ENCODE data around the gene DYNLT2B.
"Not testable (repeated sequence)": the region's sequence is repeated elsewhere in the genome, so short reads cannot be mapped to it uniquely, and the experiment has no call there.

DYNLT2B gene

GRCh38 chr3:196317687-196318467 is at the start of gene DYNLT2B:
DYNLT2B (minus strand) TSS chr3:196318240; CDS start chr3:196318152, 88 bp downstream.
- peak; percentile 70 for DNase-seq

- DNase-seq: no peak
Observed at GRCh38 chr3:196365736-196366135, 47.7 kb upstream of the DYNLT2B start.

GRCh38 chr3:196360586-196360985 is 42.5 kb upstream of the DYNLT2B start:
- DNase-seq: no peak

GRCh38 chr3:196358540-196358939 is 40.5 kb upstream of the DYNLT2B start:
- not testable (repeated sequence) for DNase-seq

GRCh38 chr3:196357905-196358304 is 39.9 kb upstream of the DYNLT2B start:
- DNase-seq: no peak

- no peak for DNase-seq
Observed at GRCh38 chr3:196356556-196356955, 38.5 kb upstream of the DYNLT2B start.

GRCh38 chr3:196355668-196356067 is 37.6 kb upstream of the DYNLT2B start:
- no peak for DNase-seq

GRCh38 chr3:196354132-196354531 is 36.1 kb upstream of the DYNLT2B start:
- no peak for DNase-seq

GRCh38 chr3:196351541-196351940 is 33.5 kb upstream of the DYNLT2B start:
- DNase-seq: no peak

GRCh38 chr3:196350067-196350466 is 32.0 kb upstream of the DYNLT2B start:
- no peak for DNase-seq

GRCh38 chr3:196348698-196349097 is 30.7 kb upstream of the DYNLT2B start:
- DNase-seq: no peak

GRCh38 chr3:196344663-196345062 is 26.6 kb upstream of the DYNLT2B start:
- no peak for DNase-seq

- DNase-seq: not testable (repeated sequence)
Observed at GRCh38 chr3:196343917-196344316, 25.9 kb upstream of the DYNLT2B start.

GRCh38 chr3:196341137-196341536 is 23.1 kb upstream of the DYNLT2B start:
- DNase-seq: no peak

- no peak for DNase-seq
Observed at GRCh38 chr3:196340466-196340865, 22.4 kb upstream of the DYNLT2B start.

GRCh38 chr3:196339493-196340254 is 21.6 kb upstream of the DYNLT2B start:
- no peak for DNase-seq

GRCh38 chr3:196339044-196339443 is 21.0 kb upstream of the DYNLT2B start:
- DNase-seq: no peak

- DNase-seq: no peak
Observed at GRCh38 chr3:196336319-196337145, 18.5 kb upstream of the DYNLT2B start.

- DNase-seq: no peak
Observed at GRCh38 chr3:196335503-196335948, 17.5 kb upstream of the DYNLT2B start.

- DNase-seq: no peak
Observed at GRCh38 chr3:196334982-196335381, 16.9 kb upstream of the DYNLT2B start.

- no peak for DNase-seq
Observed at GRCh38 chr3:196332168-196332567, 14.1 kb upstream of the DYNLT2B start.

- no peak for DNase-seq
Observed at GRCh38 chr3:196327405-196327804, 9.4 kb upstream of the DYNLT2B start.

GRCh38 chr3:196326936-196327335 is 8.9 kb upstream of the DYNLT2B start:
- DNase-seq: no peak

All from activated T-cell treated with anti-CD3 and anti-CD28 coated beads for 4 hours (primary cell).